ENCODE results near the gene NABP1. TPM values are rescaled to one million over a fixed set of nuclear protein-coding genes. Genes with fewer than 3 reads are reported as not detected.

Gene NABP1
- total RNA-seq, 1 experiment from 2014 or later: 38.7 TPM

DNA sequence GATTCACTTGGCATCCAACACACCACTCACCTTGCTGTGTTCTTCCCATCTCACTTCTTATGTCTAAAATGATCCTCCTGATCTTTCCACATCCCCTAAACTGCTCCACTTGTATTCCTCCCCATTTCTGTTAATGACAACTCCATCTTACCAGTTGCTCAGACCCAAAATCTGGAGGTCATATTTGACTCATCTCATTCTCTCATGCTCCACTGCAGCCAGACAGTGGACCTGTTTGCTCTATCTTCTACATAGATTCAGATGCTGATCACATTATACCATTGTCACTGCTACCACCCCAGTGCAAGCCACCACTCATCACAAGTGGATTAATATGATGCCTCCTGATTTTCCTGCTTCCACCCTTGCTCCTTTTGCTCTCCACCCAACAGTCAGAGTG, 7.9 kb upstream of the NABP1 start:
- POLR2A ChIA-PET: interaction anchor here (0.6 kb wide), 1 partner anchor 73 kb away, joined by 5 read pairs; no protein-coding TSS in a partner anchor
- in situ Hi-C loops (cut with HindIII; ENCODE audit: low pct_unique_long_range_greater_than_20kb, low sequenced_read_pairs): no loop called here

DNA sequence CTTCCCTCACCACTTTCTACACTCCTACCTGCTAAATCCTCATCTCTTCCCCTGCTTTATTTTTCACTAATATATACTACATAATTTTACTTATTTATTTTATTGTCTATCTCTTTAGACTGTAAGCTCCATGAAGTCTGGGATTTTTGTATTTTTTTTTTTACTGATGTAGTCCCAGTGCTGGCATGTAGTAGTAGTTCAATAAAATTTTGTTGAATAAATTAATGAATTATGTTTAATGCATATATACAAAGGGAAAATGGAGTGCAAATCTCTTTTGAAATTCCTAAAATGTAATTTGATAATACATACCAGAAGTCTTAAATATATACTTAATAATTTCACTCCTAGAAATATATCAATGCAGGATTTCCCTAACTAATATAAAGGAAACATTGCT, 7.1 kb upstream of the NABP1 start:
- no peaks in the 10 kb centered on the region for H3K36me3 ChIP-seq (ENCODE audit: control insufficient read depth, insufficient read depth, low read length)
- H3K4me1 ChIP-seq (ENCODE audit: control insufficient read depth, insufficient read depth, low read length): no peaks in the 10 kb centered on the region
- no peaks in the 10 kb centered on the region for H3K9me3 ChIP-seq (ENCODE audit: control insufficient read depth, insufficient read depth, low read depth, low read length)
- TF ChIP-seq, protein P1, sequence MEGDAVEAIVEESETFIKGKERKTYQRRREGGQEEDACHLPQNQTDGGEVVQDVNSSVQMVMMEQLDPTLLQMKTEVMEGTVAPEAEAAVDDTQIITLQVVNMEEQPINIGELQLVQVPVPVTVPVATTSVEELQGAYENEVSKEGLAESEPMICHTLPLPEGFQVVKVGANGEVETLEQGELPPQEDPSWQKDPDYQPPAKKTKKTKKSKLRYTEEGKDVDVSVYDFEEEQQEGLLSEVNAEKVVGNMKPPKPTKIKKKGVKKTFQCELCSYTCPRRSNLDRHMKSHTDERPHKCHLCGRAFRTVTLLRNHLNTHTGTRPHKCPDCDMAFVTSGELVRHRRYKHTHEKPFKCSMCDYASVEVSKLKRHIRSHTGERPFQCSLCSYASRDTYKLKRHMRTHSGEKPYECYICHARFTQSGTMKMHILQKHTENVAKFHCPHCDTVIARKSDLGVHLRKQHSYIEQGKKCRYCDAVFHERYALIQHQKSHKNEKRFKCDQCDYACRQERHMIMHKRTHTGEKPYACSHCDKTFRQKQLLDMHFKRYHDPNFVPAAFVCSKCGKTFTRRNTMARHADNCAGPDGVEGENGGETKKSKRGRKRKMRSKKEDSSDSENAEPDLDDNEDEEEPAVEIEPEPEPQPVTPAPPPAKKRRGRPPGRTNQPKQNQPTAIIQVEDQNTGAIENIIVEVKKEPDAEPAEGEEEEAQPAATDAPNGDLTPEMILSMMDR (IDR thresholded peaks at IDR 0.05): no peak
- TF ChIP-seq TCF7L2 (IDR thresholded peaks at IDR 0.05; ENCODE audit: low read depth, low read length) (no peak), SIN3A (IDR thresholded peaks at IDR 0.05; ENCODE audit: borderline replicate concordance, insufficient read depth, low read depth, low read length) (no peak)
- no peak overlapping the region for H3K27ac ChIP-seq (ENCODE audit: low read length)
- ChIA-PET POLR2A (interaction anchor here (0.6 kb wide), 1 partner anchor 74 kb away, joined by 5 read pairs; no protein-coding TSS in a partner anchor), CTCF (no interaction called here)
- intact Hi-C loops (cut with micrococcal nuclease; ENCODE audit: unreplicated experiment) (no loop called here), in situ Hi-C loops (cut with HindIII; ENCODE audit: low pct_unique_long_range_greater_than_20kb, low sequenced_read_pairs) (no loop called here)
- ATAC-seq (no peak), DNase-seq (ENCODE audit: low read depth, low spot score) (no peak)
- H3K27me3 ChIP-seq (ENCODE audit: control insufficient read depth, insufficient read depth, low read length): 0 out of 2 replicates have a peak, but pooled peaks cover 2% of the 10 kb centered on the region
- H3K4me3 ChIP-seq (ENCODE audit: low read depth in 2 of 2, low read length in 2 of 2): no peak overlapping the region
- BruUV-seq (replicated peaks): no TSS peak

More for the DNA sequence above, 7.9 kb upstream of the NABP1 start:
- intact Hi-C loops (cut with micrococcal nuclease; ENCODE audit: unreplicated experiment): no loop called here
- CTCF ChIA-PET: no interaction called here
- ATAC-seq (no peak), DNase-seq (ENCODE audit: low read depth, low spot score) (no peak)
- Histone ChIP-seq H3K9me3 (ENCODE audit: control insufficient read depth, insufficient read depth, low read depth, low read length) (no peaks in the 10 kb centered on the region), H3K27ac (ENCODE audit: low read length) (no peak overlapping the region), H3K4me1 (ENCODE audit: control insufficient read depth, insufficient read depth, low read length) (no peaks in the 10 kb centered on the region), H3K4me3 (ENCODE audit: low read depth in 2 of 2, low read length in 2 of 2) (no peak overlapping the region), H3K27me3 (ENCODE audit: control insufficient read depth, insufficient read depth, low read length) (no peaks in the 10 kb centered on the region), H3K36me3 (ENCODE audit: control insufficient read depth, insufficient read depth, low read length) (no peaks in the 10 kb centered on the region)
- TF ChIP-seq, protein P1 (IDR thresholded peaks at IDR 0.05): no peak
- TF ChIP-seq POLR2AphosphoS5 (IDR thresholded peaks at IDR 0.05; ENCODE audit: low read depth, low read length) (no peak), TCF7L2 (IDR thresholded peaks at IDR 0.05; ENCODE audit: low read depth, low read length) (no peak), SIN3A (IDR thresholded peaks at IDR 0.05; ENCODE audit: borderline replicate concordance, insufficient read depth, low read depth, low read length) (no peak), REST (IDR thresholded peaks at IDR 0.05; ENCODE audit: insufficient read depth in 1 of 2, low read depth in 2 of 2, low read length in 1 of 2) (no peak)
- BruUV-seq (replicated peaks): no TSS peak
